D721Med (cell line): ENCODE results near the gene ACTN4.

Source experiments
- DNase-seq: peaks from one replicate; pipeline ENCODE4 v3.0.0; 2011; ENCODE audit warnings: low spot score; ENCODE audit not compliant: insufficient read length
- FAIRE-seq: peaks from 2 replicates; lab custom pipeline; 2011; peaks lifted over from hg19 to GRCh38; lab: Jason Lieb, UNC
- TF ChIP-seq, protein P1 (sequence below): IDR thresholded peaks from 2 replicates; pipeline ENCODE4 v1.5.1; 2012; ENCODE audit warnings: mild to moderate bottlenecking, control low read depth; ENCODE audit not compliant: insufficient read depth; ENCODE audit errors: missing control alignments

The ACTN4 gene

DNA sequence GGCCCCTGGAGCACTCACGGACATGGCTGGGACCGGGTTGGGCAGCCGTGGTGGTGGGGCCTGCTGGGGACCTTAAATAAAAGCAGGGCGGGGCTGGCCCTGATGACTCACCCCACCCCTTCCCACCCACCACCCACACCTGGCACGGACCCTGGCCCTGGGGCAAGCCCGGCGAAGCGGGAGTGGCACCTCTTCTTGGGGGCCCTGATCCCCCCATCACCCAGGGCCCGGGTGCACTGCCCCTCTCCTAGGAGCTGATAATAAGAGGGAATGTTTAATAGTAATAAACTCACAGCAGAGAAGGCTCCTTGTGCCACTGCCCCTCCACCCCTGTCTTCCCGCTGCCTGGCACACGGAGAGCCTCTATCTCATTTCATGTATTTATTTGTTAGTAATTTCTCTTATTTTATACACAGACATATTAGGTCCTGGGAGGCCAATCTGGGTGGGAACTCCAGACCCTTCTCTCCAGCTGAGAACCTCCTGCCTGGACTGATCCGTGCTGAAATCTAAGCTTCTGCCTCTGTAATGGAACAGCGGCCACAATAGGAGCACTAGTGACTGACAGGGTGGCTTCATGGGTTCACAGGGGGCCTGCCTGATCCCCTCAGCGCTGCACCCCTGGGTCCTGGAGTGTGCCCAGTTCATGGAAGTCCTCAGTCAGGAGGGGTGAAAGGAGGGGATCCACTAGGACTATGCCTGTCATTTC lies 126.2 kb downstream of the ACTN4 start, which contains the start of gene LGALS7:
Gene LGALS7, minus strand, starts transcription at position 49 of the 709 bp plus-strand sequence. Its CDS starts 25 bp downstream, at position 24.
- TF ChIP-seq, protein P1, sequence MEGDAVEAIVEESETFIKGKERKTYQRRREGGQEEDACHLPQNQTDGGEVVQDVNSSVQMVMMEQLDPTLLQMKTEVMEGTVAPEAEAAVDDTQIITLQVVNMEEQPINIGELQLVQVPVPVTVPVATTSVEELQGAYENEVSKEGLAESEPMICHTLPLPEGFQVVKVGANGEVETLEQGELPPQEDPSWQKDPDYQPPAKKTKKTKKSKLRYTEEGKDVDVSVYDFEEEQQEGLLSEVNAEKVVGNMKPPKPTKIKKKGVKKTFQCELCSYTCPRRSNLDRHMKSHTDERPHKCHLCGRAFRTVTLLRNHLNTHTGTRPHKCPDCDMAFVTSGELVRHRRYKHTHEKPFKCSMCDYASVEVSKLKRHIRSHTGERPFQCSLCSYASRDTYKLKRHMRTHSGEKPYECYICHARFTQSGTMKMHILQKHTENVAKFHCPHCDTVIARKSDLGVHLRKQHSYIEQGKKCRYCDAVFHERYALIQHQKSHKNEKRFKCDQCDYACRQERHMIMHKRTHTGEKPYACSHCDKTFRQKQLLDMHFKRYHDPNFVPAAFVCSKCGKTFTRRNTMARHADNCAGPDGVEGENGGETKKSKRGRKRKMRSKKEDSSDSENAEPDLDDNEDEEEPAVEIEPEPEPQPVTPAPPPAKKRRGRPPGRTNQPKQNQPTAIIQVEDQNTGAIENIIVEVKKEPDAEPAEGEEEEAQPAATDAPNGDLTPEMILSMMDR: no peak
- FAIRE-seq (no peak), DNase-seq (no peak)

DNA sequence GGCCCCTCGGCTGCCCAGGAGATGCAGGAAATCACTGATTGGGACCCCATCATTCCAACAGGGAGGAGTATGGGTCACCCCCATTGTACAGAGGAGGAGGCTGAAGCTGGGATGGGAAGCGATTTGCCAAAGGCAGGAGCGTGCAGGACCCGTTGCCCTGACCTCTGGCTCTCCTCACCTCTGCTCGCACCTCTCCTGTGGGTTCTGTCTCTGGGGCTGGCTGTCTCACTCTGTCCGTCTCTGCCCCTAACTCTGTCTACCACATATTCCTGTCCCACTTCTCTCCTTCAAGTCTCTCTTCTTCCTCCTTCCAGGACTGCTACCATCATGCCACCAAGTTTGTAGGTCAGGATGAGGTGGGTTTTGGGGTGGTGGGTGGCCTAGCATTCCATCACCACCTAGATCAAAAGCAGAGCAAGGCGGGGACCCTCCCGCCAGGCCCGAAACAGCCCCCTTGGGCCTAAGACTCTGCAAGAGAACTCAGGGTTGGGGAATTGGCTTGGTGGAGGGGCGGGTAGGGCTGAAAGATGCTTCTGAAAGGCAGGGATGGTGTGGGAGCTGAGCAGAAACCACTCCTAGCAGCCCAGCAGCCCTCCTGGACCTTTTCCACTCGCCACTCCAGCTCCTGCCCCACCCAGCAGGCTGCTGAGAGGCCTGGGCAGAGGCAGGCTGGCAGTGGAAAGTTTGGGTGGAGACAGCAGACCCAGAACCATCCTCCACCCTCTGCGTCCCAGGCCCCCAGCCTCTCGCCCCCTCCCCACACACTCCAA lies 126.9 kb downstream of the ACTN4 start:
- no peak for FAIRE-seq
- DNase-seq: no peak
- TF ChIP-seq, protein P1: no peak

DNA sequence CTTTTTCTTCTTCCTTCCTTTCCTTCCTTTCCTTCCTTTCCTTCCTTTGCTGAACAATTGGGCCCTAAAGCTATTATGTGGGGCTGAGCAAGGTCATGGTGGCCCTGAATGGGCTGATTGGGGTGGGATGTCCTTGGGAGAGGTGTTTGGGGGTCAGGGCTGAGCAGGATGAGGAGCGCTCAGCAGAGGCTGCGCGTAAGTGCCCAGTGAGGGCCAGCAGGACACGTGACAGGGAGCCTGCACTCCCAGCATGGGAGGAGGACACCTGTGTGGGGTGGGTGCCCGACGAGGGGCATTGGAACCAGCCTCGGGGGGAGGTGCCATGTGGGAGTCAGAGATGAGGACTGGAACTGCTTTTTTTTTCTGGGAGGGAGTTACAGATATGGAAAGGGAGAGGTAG lies 131.3 kb downstream of the ACTN4 start:
- TF ChIP-seq, protein P1: no peak
- FAIRE-seq: no peak

DNA sequence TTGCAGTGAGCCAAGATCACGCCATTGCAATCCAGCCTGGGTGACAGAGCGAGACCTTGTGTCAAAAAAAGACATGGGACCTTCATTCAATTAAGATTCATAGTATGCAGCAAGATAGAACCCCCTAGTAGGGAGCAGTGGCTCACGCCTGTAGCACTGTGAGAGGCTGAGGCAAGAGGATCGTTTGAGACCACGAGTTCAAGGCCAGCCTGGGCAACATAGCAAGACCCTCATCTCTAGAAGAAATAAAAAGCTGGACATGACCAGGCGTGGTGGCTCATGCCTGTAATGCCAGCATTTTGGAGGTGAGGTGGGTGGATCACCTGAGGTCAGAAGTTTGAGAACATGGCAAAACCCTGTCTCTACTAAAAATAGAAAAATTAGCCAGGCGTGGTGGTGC lies 133.0 kb downstream of the ACTN4 start:
- FAIRE-seq: no peak
- TF ChIP-seq, protein P1: no peak
- no peak for DNase-seq

More for the DNA sequence above, 131.3 kb downstream of the ACTN4 start:
- DNase-seq: no peak

DNA sequence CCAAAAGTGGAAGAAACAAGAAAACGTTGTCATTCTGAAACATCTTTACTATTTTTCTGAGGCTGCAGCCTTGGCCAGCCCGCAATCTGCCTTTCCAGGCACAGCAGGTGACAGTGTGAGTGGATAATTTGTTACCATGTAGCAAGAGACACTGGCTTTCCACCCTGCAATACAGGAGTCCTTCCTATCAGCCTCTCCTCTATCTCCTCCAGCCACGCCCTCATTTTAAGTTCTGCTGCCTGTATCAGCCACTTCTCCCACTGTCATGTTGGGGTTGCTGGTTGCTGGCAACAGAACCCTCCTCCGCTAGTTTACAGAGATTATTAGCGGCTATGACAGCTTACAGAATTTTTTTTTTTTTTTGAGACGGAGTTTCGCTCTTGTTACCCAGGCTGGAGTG lies 133.6 kb downstream of the ACTN4 start:
- TF ChIP-seq, protein P1: no peak
- no peak for FAIRE-seq
- no peak for DNase-seq
